Fibroblast of pulmonary artery (primary cell): ENCODE data around the gene RRP8.

ENCODE experiments used
- DNase-seq: peaks from one replicate; pipeline ENCODE4 v3.0.0-alpha.2; 2010; ENCODE audit warnings: low read depth
- H3K4me3 ChIP-seq: replicated peaks from 2 replicates; pipeline ENCODE4 v1.5.1; 2011; ENCODE audit warnings: low read depth, mild to moderate bottlenecking, control low read depth, low read length, moderate library complexity
- TF ChIP-seq, protein P1 (sequence below): IDR thresholded peaks from 2 replicates; pipeline ENCODE4 v1.5.1; 2011; ENCODE audit warnings: mild to moderate bottlenecking, control low read depth, low read length, inconsistent platforms; ENCODE audit errors: missing control alignments

Gene RRP8

GRCh38 chr11:6587360-6587953 lies 16.0 kb downstream of the RRP8 start:
- H3K4me3 ChIP-seq = no peak overlapping the region
- TF ChIP-seq, protein P1, sequence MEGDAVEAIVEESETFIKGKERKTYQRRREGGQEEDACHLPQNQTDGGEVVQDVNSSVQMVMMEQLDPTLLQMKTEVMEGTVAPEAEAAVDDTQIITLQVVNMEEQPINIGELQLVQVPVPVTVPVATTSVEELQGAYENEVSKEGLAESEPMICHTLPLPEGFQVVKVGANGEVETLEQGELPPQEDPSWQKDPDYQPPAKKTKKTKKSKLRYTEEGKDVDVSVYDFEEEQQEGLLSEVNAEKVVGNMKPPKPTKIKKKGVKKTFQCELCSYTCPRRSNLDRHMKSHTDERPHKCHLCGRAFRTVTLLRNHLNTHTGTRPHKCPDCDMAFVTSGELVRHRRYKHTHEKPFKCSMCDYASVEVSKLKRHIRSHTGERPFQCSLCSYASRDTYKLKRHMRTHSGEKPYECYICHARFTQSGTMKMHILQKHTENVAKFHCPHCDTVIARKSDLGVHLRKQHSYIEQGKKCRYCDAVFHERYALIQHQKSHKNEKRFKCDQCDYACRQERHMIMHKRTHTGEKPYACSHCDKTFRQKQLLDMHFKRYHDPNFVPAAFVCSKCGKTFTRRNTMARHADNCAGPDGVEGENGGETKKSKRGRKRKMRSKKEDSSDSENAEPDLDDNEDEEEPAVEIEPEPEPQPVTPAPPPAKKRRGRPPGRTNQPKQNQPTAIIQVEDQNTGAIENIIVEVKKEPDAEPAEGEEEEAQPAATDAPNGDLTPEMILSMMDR = no peak
- DNase-seq = no peak

- no peak for DNase-seq
- TF ChIP-seq, protein P1 = no peak
- no peak overlapping the region for H3K4me3 ChIP-seq
Observed at GRCh38 chr11:6586434-6587359, 16.7 kb downstream of the RRP8 start.

GRCh38 chr11:6584528-6584927 lies 18.9 kb downstream of the RRP8 start:
- no peak overlapping the region for H3K4me3 ChIP-seq
- TF ChIP-seq, protein P1 = no peak
- DNase-seq = no peak

GRCh38 chr11:6583584-6583983 lies 19.8 kb downstream of the RRP8 start:
- TF ChIP-seq, protein P1 = no peak
- DNase-seq = no peak
- no peak overlapping the region for H3K4me3 ChIP-seq

DNA sequence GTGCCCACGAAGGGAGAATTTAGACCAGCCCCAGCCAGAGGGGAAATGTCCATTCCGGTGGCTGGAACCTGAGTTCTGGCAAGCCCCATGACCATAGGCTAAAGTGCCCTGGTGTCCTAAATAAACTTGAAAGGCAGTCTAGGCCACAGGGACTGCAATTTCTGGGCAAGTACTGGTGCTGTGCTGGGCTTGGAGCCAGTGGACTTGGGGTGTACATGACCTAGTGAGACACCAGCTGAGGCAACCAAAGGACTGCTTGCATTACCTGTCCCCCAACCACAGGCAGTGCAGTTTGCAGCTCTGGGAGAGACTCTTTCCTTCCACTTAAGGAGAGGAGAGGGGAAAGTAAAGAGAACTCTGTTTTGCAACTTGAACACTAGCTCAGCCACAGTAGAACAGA lies 23.7 kb downstream of the RRP8 start:
- no peak overlapping the region for H3K4me3 ChIP-seq
- TF ChIP-seq, protein P1 = no peak
- no peak for DNase-seq

DNA sequence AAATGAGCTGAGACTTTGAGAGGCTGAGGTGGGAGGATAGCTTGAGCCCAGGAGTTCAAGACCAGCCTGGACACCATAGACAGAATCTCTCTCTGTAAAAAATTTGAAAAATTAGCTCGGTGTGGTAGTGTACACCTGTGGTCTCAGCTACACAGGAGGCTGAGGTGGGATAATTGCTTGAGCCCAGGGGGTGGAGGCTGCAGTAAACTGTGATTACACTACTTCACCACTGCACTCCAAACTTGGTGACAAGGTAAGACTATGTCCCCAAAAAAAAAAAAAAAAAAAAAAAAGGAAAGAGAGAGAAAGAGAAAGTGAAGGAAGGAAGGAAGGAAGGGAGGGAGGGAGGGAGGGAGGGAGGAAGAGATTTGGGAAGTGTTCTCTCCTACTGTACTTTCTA lies 25.3 kb downstream of the RRP8 start:
- no peak for DNase-seq
- TF ChIP-seq, protein P1 = no peak
- no peak overlapping the region for H3K4me3 ChIP-seq
